Activated CD4-positive, CD25-positive, alpha-beta regulatory T cell treated with anti-CD3 and anti-CD28 coated beads, Interleukin-2, amount 50 U/mL, for 16 hours (primary cell): ENCODE measurements around the gene CFAP210.

ENCODE experiments used
- DNase-seq: peaks from one replicate; pipeline ENCODE4 v3.0.0-alpha.2; 2020; ENCODE audit warnings: low read depth, low spot score

CFAP210 gene

GRCh38 chr2:169673921-169674320 is 20.3 kb downstream of the CFAP210 start:
- DNase-seq: no peak

- DNase-seq: no peak
These were observed 21.1 kb downstream of the CFAP210 start for GRCh38 chr2:169673106-169673505.

GRCh38 chr2:169672406-169672805 is 21.8 kb downstream of the CFAP210 start:
- DNase-seq: no peak

- no peak for DNase-seq
These were observed 23.3 kb downstream of the CFAP210 start for GRCh38 chr2:169670937-169671336.

GRCh38 chr2:169670215-169670651 is 24.0 kb downstream of the CFAP210 start:
- DNase-seq: no peak

GRCh38 chr2:169667583-169667982 is 26.6 kb downstream of the CFAP210 start:
- no peak for DNase-seq

GRCh38 chr2:169664978-169665930 is 29.0 kb downstream of the CFAP210 start:
- no peak for DNase-seq

GRCh38 chr2:169664600-169664977 is 29.6 kb downstream of the CFAP210 start:
- no peak for DNase-seq

GRCh38 chr2:169663247-169663646 is 31.0 kb downstream of the CFAP210 start:
- DNase-seq: no peak

- DNase-seq: no peak
These were observed 31.5 kb downstream of the CFAP210 start for GRCh38 chr2:169662744-169663143.

GRCh38 chr2:169661265-169661664 is 32.9 kb downstream of the CFAP210 start:
- no peak for DNase-seq

GRCh38 chr2:169659320-169659719 is 34.9 kb downstream of the CFAP210 start:
- DNase-seq: no peak

GRCh38 chr2:169658877-169659276 is 35.3 kb downstream of the CFAP210 start:
- DNase-seq: no peak

- DNase-seq: no peak
These were observed 38.0 kb downstream of the CFAP210 start for GRCh38 chr2:169656164-169656563.

GRCh38 chr2:169653636-169654035 is 40.6 kb downstream of the CFAP210 start:
- no peak for DNase-seq

GRCh38 chr2:169649278-169649677 is 44.9 kb downstream of the CFAP210 start:
- DNase-seq: no peak

- DNase-seq: no peak
These were observed 46.7 kb downstream of the CFAP210 start for GRCh38 chr2:169647496-169647895.

GRCh38 chr2:169644173-169644572 is 50.0 kb downstream of the CFAP210 start:
- DNase-seq: no peak

GRCh38 chr2:169641464-169641863 is 52.7 kb downstream of the CFAP210 start:
- DNase-seq: no peak

- no peak for DNase-seq
These were observed 54.1 kb downstream of the CFAP210 start for GRCh38 chr2:169640104-169640503.

- no peak for DNase-seq
These were observed 56.6 kb downstream of the CFAP210 start for GRCh38 chr2:169637620-169638019.

GRCh38 chr2:169636440-169637097 is 57.6 kb downstream of the CFAP210 start:
- DNase-seq: no peak

GRCh38 chr2:169625781-169626180 is 68.4 kb downstream of the CFAP210 start:
- DNase-seq: no peak
